Measurements from ENCODE around the gene TMEM134.
"Not testable (repeated sequence)": the region's sequence is repeated elsewhere in the genome, so short reads cannot be mapped to it uniquely, and the experiment has no call there.

DNA sequence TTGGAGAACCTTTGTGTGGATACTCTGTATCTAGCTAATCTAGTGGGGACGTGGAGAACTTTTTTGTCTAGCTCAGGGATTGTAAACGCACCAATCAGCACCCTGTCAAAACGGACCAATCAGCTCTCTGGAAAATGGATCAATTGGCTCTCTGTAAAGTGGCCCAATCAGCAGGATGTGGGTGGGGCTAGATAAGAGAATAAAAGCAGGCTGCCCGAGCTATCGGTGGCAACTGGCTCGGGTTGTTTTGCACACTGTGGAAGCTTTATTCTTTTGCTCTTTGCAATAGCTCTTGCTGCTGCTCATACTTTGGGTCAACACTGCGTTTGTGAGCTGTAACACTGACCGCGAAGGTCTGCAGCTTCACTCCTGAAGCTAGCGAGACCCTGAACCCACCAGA, 7.6 kb upstream of the TMEM134 start:
- TF ChIP-seq, protein P1, sequence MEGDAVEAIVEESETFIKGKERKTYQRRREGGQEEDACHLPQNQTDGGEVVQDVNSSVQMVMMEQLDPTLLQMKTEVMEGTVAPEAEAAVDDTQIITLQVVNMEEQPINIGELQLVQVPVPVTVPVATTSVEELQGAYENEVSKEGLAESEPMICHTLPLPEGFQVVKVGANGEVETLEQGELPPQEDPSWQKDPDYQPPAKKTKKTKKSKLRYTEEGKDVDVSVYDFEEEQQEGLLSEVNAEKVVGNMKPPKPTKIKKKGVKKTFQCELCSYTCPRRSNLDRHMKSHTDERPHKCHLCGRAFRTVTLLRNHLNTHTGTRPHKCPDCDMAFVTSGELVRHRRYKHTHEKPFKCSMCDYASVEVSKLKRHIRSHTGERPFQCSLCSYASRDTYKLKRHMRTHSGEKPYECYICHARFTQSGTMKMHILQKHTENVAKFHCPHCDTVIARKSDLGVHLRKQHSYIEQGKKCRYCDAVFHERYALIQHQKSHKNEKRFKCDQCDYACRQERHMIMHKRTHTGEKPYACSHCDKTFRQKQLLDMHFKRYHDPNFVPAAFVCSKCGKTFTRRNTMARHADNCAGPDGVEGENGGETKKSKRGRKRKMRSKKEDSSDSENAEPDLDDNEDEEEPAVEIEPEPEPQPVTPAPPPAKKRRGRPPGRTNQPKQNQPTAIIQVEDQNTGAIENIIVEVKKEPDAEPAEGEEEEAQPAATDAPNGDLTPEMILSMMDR (IDR thresholded peaks at IDR 0.05) = not testable (repeated sequence)
- not testable (repeated sequence) for TF ChIP-seq POLR2A, POLR2AphosphoS5, EP300 (IDR thresholded peaks at IDR 0.05)

Data from sigmoid colon (tissue), 4 donors.